Measurements from ENCODE around the gene LRRTM2. TPM values are rescaled to one million over a fixed set of nuclear protein-coding genes. Genes with fewer than 3 reads are reported as not detected.

LRRTM2 gene
- total RNA-seq, 1 experiment from 2014 or later = 1.5 TPM

GRCh38 chr5:138820695-138821094, 54.4 kb downstream of the LRRTM2 start:
- in situ Hi-C loops (cut with HindIII; ENCODE audit: low pct_unique_long_range_greater_than_20kb, low sequenced_read_pairs) = no loop called here
- DNase-seq (ENCODE audit: low read depth, low spot score) = no peak

DNA sequence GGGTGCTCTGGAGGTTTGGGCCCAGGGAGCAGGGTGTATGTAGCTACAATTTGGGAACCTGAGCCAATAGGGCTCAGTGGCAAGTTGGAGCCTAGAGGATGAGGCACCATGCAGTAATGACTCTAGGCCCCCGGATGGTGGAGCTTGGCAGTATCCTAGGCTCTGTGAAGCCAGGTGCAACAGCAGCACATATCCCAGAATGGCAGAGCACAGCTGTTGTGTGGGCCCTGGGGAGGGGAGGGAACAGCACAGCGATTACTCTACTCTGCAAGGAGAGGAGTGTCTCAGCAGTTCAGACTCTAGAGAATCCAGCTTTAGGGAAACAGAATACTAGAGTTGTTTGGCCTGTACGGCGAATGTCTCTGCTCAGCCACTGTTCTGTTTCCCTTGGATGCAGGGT, 56.1 kb downstream of the LRRTM2 start:
- in situ Hi-C loops (cut with HindIII; ENCODE audit: low pct_unique_long_range_greater_than_20kb, low sequenced_read_pairs) = no loop called here

More for the DNA sequence above, 56.1 kb downstream of the LRRTM2 start:
- no peak for DNase-seq (ENCODE audit: low read depth, low spot score)

Other genes starting within 250 kb of the LRRTM2 start
- 311 and 315 TPM in 2 replicates for gene CTNNA1, start 121.9 kb downstream of the LRRTM2 start, total RNA-seq (2014; rRNA removed; shearing (Covaris generic))